Natural killer cell treated with Interleukin-12 subunit alpha and Interleukin-12 subunit beta and Interleukin-15 and Interleukin-18, amount 100 ng/mL, for 72 hours (primary cell): ENCODE measurements around the gene CCDC106. TPM values are rescaled to one million over a fixed set of nuclear protein-coding genes. Genes with fewer than 3 reads are reported as not detected.

Source experiments
- ATAC-seq, 2 donors: fragments of 150-1000 bp; cut with Tn5 transposase in 1 of 2; sonication (Bioruptor Pico), chemical (Tn5 transposase) in 1 of 2; 2 replicates each; pipeline ENCODE4 v1.10.0; 2021
- DNase-seq: peaks from one replicate; pipeline ENCODE4 v3.0.0; 2022; ENCODE audit warnings: low spot score
- H3K27ac Mint-ChIP-seq, 2 donors: 1 replicate in 1 of 2; 2 replicates in 1 of 2; pipeline ENCODE4 v1.8.0; 2022; ENCODE audit warnings: mixed read lengths in 2 of 2, mild to moderate bottlenecking in 1 of 2, moderate library complexity in 1 of 2
- H3K27me3 Mint-ChIP-seq, 2 donors: 1 replicate in 1 of 2; 2 replicates in 1 of 2; pipeline ENCODE4 v1.8.0; 2022; ENCODE audit warnings: mixed read lengths in 2 of 2
- H3K36me3 Mint-ChIP-seq: one replicate; pipeline ENCODE4 v1.8.0; 2022; ENCODE audit warnings: mixed read lengths
- H3K4me1 Mint-ChIP-seq, 2 donors: 1 replicate in 1 of 2; 2 replicates in 1 of 2; pipeline ENCODE4 v1.8.0; 2022; ENCODE audit warnings: low read depth in 2 of 2, mixed read lengths in 2 of 2, mild to moderate bottlenecking in 1 of 2
- H3K4me3 Mint-ChIP-seq: one replicate; pipeline ENCODE4 v1.8.0; 2022; ENCODE audit warnings: mixed read lengths
- H3K9me3 Mint-ChIP-seq: 2 replicates; pipeline ENCODE4 v1.8.0; 2022; ENCODE audit warnings: mixed read lengths
- total RNA-seq, 2 donors: library from RNA; stranded (reverse); gene quantifications; one replicate each; pipeline ENCODE4 v1.2.3, GENCODE V29; 2022

Gene CCDC106
- total RNA-seq, 2 donors from 2014 or later, result 1.9 to 3.3 TPM

- Mint-ChIP-seq H3K27me3 (no peaks in the 10 kb centered on the region), H3K9me3 (no peaks in the 10 kb centered on the region), H3K4me1 (peaks cover 34 to 36% of the 10 kb centered on the region in 2 donors)
These were observed 7.0 kb downstream of the CCDC106 start, which contains the start of gene U2AF2 for GRCh38 chr19:55654868-55655647. Gene U2AF2, plus strand, starts transcription at chr19:55655035. Its CDS starts 70 bp downstream, at chr19:55655105.

GRCh38 chr19:55655648-55656040, 7.6 kb downstream of the CCDC106 start:
- H3K9me3 Mint-ChIP-seq, result no peaks in the 10 kb centered on the region
- H3K36me3 Mint-ChIP-seq, result peaks cover 18% of the 10 kb centered on the region
- H3K27me3 Mint-ChIP-seq, result no peaks in the 10 kb centered on the region
- ATAC-seq (no peak), DNase-seq (no peak)
- H3K4me1 Mint-ChIP-seq, result peaks cover 34 to 38% of the 10 kb centered on the region in 2 donors
- peak overlapping the region; percentile 90 for H3K4me3 Mint-ChIP-seq
- H3K27ac Mint-ChIP-seq, result peak overlapping the region; percentile 98 to 99

More at GRCh38 chr19:55654868-55655647, 7.0 kb downstream of the CCDC106 start, which contains the start of gene U2AF2:
- peaks cover 18% of the 10 kb centered on the region for H3K36me3 Mint-ChIP-seq
- ATAC-seq, result peak; percentile 73 to 78
- H3K4me3 Mint-ChIP-seq, result peak within 1 kb of the TSS; percentile 90
- peak; percentile 95 for DNase-seq
- H3K27ac Mint-ChIP-seq, result peak within 1 kb of the TSS; percentile 98 to 99

- peaks cover 18% of the 10 kb centered on the region for H3K36me3 Mint-ChIP-seq
- H3K27me3 Mint-ChIP-seq, result no peaks in the 10 kb centered on the region
- peak overlapping the region; percentile 98 to 99 for H3K27ac Mint-ChIP-seq
- DNase-seq (no peak), ATAC-seq (no peak)
- no peaks in the 10 kb centered on the region for H3K9me3 Mint-ChIP-seq
- H3K4me3 Mint-ChIP-seq, result peak overlapping the region; percentile 90
- H3K4me1 Mint-ChIP-seq, result peaks cover 34 to 38% of the 10 kb centered on the region in 2 donors
These were observed 8.5 kb downstream of the CCDC106 start for GRCh38 chr19:55656552-55656951.

- Mint-ChIP-seq H3K4me1 (peaks cover 40 to 41% of the 10 kb centered on the region in 2 donors), H3K27ac (peak overlapping the region; percentile 98 to 99), H3K4me3 (peak overlapping the region; percentile 90), H3K9me3 (no peaks in the 10 kb centered on the region), H3K27me3 (no peaks in the 10 kb centered on the region), H3K36me3 (peaks cover 24% of the 10 kb centered on the region)
- ATAC-seq (no peak), DNase-seq (no peak)
These were observed 9.2 kb downstream of the CCDC106 start for GRCh38 chr19:55656988-55657747.

- H3K36me3 Mint-ChIP-seq, result peaks cover 37% of the 10 kb centered on the region
- H3K9me3 Mint-ChIP-seq, result no peaks in the 10 kb centered on the region
- H3K4me1 Mint-ChIP-seq, result peaks cover 51 to 54% of the 10 kb centered on the region in 2 donors
- no peak for DNase-seq
- no peaks in the 10 kb centered on the region for H3K27me3 Mint-ChIP-seq
- peak overlapping the region; percentile 54 for H3K4me3 Mint-ChIP-seq
- H3K27ac Mint-ChIP-seq, result peak overlapping the region; percentile 62 to 63
- no peak for ATAC-seq
These were observed 10.9 kb downstream of the CCDC106 start for GRCh38 chr19:55658846-55659459.

- H3K4me3 Mint-ChIP-seq, result peak overlapping the region; percentile 54
These were observed 11.8 kb downstream of the CCDC106 start for GRCh38 chr19:55659822-55660221.

GRCh38 chr19:55660404-55660803, 12.4 kb downstream of the CCDC106 start:
- Mint-ChIP-seq H3K9me3 (no peaks in the 10 kb centered on the region), H3K27ac (no peak overlapping the region), H3K36me3 (peaks cover 39% of the 10 kb centered on the region), H3K27me3 (no peaks in the 10 kb centered on the region), H3K4me3 (no peak overlapping the region), H3K4me1 (peaks cover 52 to 53% of the 10 kb centered on the region in 2 donors)
- ATAC-seq (no peak), DNase-seq (no peak)

More at GRCh38 chr19:55659822-55660221, 11.8 kb downstream of the CCDC106 start:
- Mint-ChIP-seq H3K36me3 (peaks cover 40% of the 10 kb centered on the region), H3K27ac (peak overlapping the region; percentile 62 to 63), H3K4me1 (peaks cover 52 to 53% of the 10 kb centered on the region in 2 donors), H3K27me3 (no peaks in the 10 kb centered on the region), H3K9me3 (no peaks in the 10 kb centered on the region)
- ATAC-seq (no peak), DNase-seq (no peak)

- Mint-ChIP-seq H3K4me3 (no peak overlapping the region), H3K9me3 (no peaks in the 10 kb centered on the region), H3K27ac (no peak overlapping the region), H3K4me1 (peaks cover 48% of the 10 kb centered on the region in 2 donors), H3K36me3 (peaks cover 34% of the 10 kb centered on the region), H3K27me3 (no peaks in the 10 kb centered on the region)
- DNase-seq, result no peak
- ATAC-seq, result no peak
These were observed 13.0 kb downstream of the CCDC106 start for GRCh38 chr19:55660991-55661390.

GRCh38 chr19:55661826-55662225, 13.8 kb downstream of the CCDC106 start:
- ATAC-seq (no peak), DNase-seq (no peak)
- Mint-ChIP-seq H3K27ac (peak overlapping the region in 1 of 2 donors; percentile 30), H3K4me1 (peaks cover 42 to 45% of the 10 kb centered on the region in 2 donors), H3K9me3 (no peaks in the 10 kb centered on the region), H3K36me3 (peaks cover 30% of the 10 kb centered on the region), H3K4me3 (peak overlapping the region; percentile 15), H3K27me3 (no peaks in the 10 kb centered on the region)

- peaks cover 22% of the 10 kb centered on the region for H3K36me3 Mint-ChIP-seq
- H3K27me3 Mint-ChIP-seq, result no peaks in the 10 kb centered on the region
These were observed 16.0 kb downstream of the CCDC106 start for GRCh38 chr19:55663846-55664536.

GRCh38 chr19:55666343-55667005, 18.5 kb downstream of the CCDC106 start:
- H3K36me3 Mint-ChIP-seq, result peaks cover 22% of the 10 kb centered on the region
- H3K4me1 Mint-ChIP-seq, result peaks cover 32 to 35% of the 10 kb centered on the region in 2 donors
- H3K27me3 Mint-ChIP-seq, result no peaks in the 10 kb centered on the region
- no peak for ATAC-seq
- no peak for DNase-seq
- H3K9me3 Mint-ChIP-seq, result no peaks in the 10 kb centered on the region
- no peak overlapping the region for H3K4me3 Mint-ChIP-seq
- no peak overlapping the region for H3K27ac Mint-ChIP-seq

More at GRCh38 chr19:55663846-55664536, 16.0 kb downstream of the CCDC106 start:
- Mint-ChIP-seq H3K4me3 (no peak overlapping the region), H3K27ac (no peak overlapping the region), H3K9me3 (no peaks in the 10 kb centered on the region), H3K4me1 (peaks cover 32 to 33% of the 10 kb centered on the region in 2 donors)
- no peak for DNase-seq
- no peak for ATAC-seq

GRCh38 chr19:55667006-55667381, 19.0 kb downstream of the CCDC106 start:
- H3K4me1 Mint-ChIP-seq, result peaks cover 28 to 32% of the 10 kb centered on the region in 2 donors
- ATAC-seq (no peak), DNase-seq (no peak)
- no peaks in the 10 kb centered on the region for H3K9me3 Mint-ChIP-seq
- H3K27me3 Mint-ChIP-seq, result no peaks in the 10 kb centered on the region
- peaks cover 18% of the 10 kb centered on the region for H3K36me3 Mint-ChIP-seq
- no peak overlapping the region for H3K4me3 Mint-ChIP-seq
- no peak overlapping the region for H3K27ac Mint-ChIP-seq

- Mint-ChIP-seq H3K27ac (no peak overlapping the region), H3K36me3 (peaks cover 18% of the 10 kb centered on the region), H3K4me3 (no peak overlapping the region)
These were observed 19.5 kb downstream of the CCDC106 start for GRCh38 chr19:55667511-55667910.

More at GRCh38 chr19:55667511-55667910, 19.5 kb downstream of the CCDC106 start:
- Mint-ChIP-seq H3K4me1 (peaks cover 29 to 33% of the 10 kb centered on the region in 2 donors), H3K27me3 (no peaks in the 10 kb centered on the region), H3K9me3 (no peaks in the 10 kb centered on the region)
- DNase-seq (no peak), ATAC-seq (no peak)
